OCI-LY1 (cell line): ENCODE measurements around the gene PEAK1.

ENCODE experiments used
- CTCF ChIP-seq: fragments of 200-600 bp; sonication (generic), shearing (Covaris generic); IDR thresholded peaks from 2 replicates; pipeline ENCODE4 v1.5.1; 2017; ENCODE audit warnings: mild to moderate bottlenecking, antibody characterized with exemption, low read length, moderate library complexity, mixed read lengths
- EZH2 ChIP-seq: fragments of 200-600 bp; sonication (generic), shearing (Covaris generic); IDR thresholded peaks from 2 replicates; pipeline ENCODE4 v1.8.0; 2017; ENCODE audit warnings: borderline replicate concordance, mixed run types, mild to moderate bottlenecking, antibody characterized with exemption, low read length, moderate library complexity, mixed read lengths

- TF ChIP-seq EZH2 (no peak), CTCF (no peak)
Measured at GRCh38 chr15:77185242-77185785, 234.6 kb downstream of the PEAK1 start.
